SU-DHL-6 (cell line): ENCODE results near the gene CCDC107.

Experiments used
- EZH2phosphoT487 ChIP-seq: fragments of 200-600 bp; sonication (generic), shearing (Covaris generic); conservative IDR thresholded peaks from 2 replicates; pipeline ENCODE4 v1.6.1; 2018; ENCODE audit warnings: mild to moderate bottlenecking, antibody characterized with exemption, low read length, moderate library complexity, mixed read lengths
- TF ChIP-seq, protein P1 (sequence below): fragments of 200-600 bp; sonication (generic); IDR thresholded peaks from one replicate; pipeline ENCODE4 v1.5.1; 2017; ENCODE audit warnings: antibody characterized with exemption, mild to moderate bottlenecking, low read length, moderate library complexity; ENCODE audit not compliant: insufficient read depth, poor library complexity, severe bottlenecking

DNA sequence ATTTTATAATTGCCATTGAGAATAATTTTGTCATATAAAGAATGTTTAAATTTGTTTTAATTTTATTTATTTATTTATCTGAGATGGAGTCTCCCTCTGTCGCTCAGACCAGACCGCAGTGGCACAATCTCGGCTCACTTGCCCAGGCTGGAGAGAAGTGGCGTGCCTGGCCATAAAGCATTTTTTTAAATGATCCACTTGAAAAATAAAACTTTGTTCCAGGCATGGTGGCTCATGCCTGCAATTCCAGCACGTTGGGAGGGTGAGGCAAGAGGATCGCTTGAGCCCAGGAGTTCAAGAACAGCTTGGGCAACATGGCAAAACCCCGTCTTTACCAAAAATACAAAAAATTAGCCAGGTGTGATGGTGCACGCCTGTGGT lies 5.3 kb upstream of the CCDC107 start:
- TF ChIP-seq, protein P1, sequence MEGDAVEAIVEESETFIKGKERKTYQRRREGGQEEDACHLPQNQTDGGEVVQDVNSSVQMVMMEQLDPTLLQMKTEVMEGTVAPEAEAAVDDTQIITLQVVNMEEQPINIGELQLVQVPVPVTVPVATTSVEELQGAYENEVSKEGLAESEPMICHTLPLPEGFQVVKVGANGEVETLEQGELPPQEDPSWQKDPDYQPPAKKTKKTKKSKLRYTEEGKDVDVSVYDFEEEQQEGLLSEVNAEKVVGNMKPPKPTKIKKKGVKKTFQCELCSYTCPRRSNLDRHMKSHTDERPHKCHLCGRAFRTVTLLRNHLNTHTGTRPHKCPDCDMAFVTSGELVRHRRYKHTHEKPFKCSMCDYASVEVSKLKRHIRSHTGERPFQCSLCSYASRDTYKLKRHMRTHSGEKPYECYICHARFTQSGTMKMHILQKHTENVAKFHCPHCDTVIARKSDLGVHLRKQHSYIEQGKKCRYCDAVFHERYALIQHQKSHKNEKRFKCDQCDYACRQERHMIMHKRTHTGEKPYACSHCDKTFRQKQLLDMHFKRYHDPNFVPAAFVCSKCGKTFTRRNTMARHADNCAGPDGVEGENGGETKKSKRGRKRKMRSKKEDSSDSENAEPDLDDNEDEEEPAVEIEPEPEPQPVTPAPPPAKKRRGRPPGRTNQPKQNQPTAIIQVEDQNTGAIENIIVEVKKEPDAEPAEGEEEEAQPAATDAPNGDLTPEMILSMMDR: no peak
- TF ChIP-seq EZH2phosphoT487: no peak
